ENCODE measurements around the gene DDA1. TPM values are rescaled to one million over a fixed set of nuclear protein-coding genes. Genes with fewer than 3 reads are reported as not detected.

The DDA1 gene
- total RNA-seq, 1 donor from 2014 or later: 7.9 TPM

GRCh38 chr19:17312189-17313113 is 3.1 kb downstream of the DDA1 start:
- DNase-seq: no peak

GRCh38 chr19:17314007-17314593 is 4.7 kb downstream of the DDA1 start:
- no peak for DNase-seq

- DNase-seq: no peak
Observed at GRCh38 chr19:17318966-17319365, 9.6 kb downstream of the DDA1 start.

GRCh38 chr19:17319473-17320238 is 10.3 kb downstream of the DDA1 start:
- DNase-seq: no peak

GRCh38 chr19:17320435-17320834 is 11.1 kb downstream of the DDA1 start:
- no peak for DNase-seq

GRCh38 chr19:17321655-17322489 is 12.5 kb downstream of the DDA1 start:
- DNase-seq: no peak

GRCh38 chr19:17322854-17323253 is 13.5 kb downstream of the DDA1 start:
- no peak for DNase-seq

- DNase-seq: no peak
Observed at GRCh38 chr19:17323300-17323963, 14.1 kb downstream of the DDA1 start.

- DNase-seq: no peak
Observed at GRCh38 chr19:17323964-17324332, 14.6 kb downstream of the DDA1 start.

- DNase-seq: no peak
Observed at GRCh38 chr19:17324357-17325114, 15.2 kb downstream of the DDA1 start.

GRCh38 chr19:17325133-17325532 is 15.8 kb downstream of the DDA1 start:
- DNase-seq: no peak

- no peak for DNase-seq
Observed at GRCh38 chr19:17325881-17326594, 16.7 kb downstream of the DDA1 start.

- no peak for DNase-seq
Observed at GRCh38 chr19:17326595-17326966, 17.2 kb downstream of the DDA1 start.

GRCh38 chr19:17327068-17327653 is 17.8 kb downstream of the DDA1 start:
- no peak for DNase-seq

GRCh38 chr19:17327654-17328516 is 18.5 kb downstream of the DDA1 start:
- no peak for DNase-seq

GRCh38 chr19:17328517-17329365 is 19.4 kb downstream of the DDA1 start:
- no peak for DNase-seq

- no peak for DNase-seq
Observed at GRCh38 chr19:17329366-17330261, 20.3 kb downstream of the DDA1 start.
